8988T (cell line): Measurements from ENCODE around the gene TNIK.

Experiments used
- DNase-seq: peaks from one replicate; pipeline ENCODE4 v3.0.0; 2011

TNIK gene

DNA sequence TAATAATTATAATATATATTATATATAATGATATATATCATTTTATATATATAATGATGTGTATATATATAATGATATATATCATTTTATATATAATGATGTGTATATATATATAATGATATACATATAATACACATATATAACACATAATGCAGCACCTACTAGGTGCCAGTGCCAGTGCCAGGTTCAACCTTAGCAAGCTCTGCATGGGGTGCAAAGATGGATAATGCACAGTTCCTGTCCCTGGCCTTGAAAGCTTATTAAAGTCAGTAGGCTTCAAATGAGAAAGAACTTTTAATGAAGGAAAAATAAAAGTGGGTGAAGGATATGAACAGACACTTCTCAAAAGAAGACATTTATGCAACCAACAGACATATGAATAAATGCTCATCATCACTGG, 240.9 kb downstream of the TNIK start:
- no peak for DNase-seq

DNA sequence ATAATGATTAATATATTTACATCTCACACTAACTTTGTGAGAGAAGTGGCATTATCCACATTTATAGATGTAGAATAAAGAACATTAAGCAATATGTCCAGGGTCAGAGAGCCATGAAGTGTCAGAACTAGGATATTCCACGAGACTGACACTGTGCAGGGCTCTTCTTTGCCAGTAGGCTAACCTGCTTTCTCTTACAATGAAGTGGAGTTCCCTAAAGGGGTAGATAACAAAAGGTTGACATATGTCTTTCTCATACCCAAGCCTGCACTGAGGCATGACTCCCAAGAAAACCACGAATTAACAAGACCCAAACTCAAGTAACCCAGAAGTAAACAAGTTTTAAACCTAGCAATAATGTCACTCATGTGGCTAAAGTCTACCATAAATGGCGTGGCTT, 242.1 kb downstream of the TNIK start:
- DNase-seq: no peak

DNA sequence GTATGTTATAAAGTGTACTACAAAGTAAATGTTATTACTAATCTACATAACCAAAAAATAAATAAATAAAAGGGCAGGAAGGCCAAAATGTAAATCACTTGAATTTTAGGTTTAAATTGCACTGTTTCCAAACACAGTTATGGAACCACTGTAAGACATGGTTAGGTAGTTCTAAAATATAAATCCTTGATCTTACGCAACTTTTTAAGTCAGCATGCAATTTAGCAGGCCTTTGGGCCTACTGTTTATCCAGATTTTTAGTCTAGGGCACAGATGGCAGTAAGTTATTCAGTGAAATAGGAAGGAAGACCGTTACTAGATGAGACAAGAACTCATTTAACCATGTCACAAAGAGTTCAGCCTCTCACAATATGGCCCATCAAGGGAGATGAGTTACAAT, 246.3 kb downstream of the TNIK start:
- DNase-seq: no peak

DNA sequence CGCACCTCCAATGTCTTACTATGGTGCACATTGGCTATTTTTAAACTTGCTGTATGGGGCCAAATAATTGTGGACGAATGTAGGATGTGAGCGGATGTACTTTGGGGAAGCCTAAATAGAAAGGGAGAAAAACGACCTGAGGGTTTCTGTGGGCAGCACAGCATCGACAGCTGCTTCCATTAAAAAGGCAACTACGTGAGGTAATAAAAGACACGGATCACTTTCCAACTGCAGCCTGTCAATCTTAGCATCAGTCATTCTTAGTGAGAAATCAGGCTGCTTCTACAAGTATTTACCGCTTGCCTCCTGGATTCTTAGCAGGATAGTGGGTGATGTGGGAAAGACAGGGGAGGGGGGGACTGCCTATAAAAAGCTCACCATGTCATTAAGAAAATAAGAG, 247.0 kb downstream of the TNIK start:
- DNase-seq: no peak

DNA sequence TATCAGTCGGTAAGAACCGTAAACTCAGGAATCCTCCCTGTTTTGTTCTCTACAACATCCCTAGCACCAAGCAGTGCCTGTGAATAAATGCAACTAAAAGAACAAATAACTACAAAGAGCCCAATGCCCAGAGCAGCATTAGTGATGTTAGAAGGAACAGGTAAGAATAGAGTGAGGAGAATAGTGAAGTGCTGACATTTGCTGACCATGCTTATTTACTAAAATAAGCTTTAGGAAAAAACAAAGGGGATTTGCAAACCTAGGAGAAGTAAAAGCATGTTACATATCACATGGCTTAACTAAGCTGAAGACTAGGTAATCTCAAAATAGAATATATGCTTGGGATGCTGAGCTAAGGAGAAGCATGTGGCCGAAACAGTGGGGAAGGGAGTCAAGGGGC, 247.6 kb downstream of the TNIK start:
- DNase-seq: no peak

DNA sequence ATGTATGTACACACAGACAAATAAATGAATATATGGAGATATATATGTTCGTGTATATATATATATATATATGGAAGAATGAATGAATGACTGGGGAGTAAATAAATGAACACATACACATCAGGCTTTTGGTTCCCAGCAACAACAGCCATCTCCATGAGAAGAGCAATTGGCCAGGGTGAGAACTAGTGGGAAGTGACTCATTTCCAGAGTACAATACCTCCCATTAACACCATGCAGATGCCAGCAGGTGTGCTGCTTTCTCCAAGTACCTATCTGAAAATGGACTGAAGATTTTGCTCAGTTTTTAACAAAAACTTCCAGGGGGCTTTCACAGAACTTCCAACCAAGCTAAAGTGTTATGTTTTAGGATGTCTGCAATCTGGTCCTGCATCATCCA, 253.9 kb downstream of the TNIK start:
- DNase-seq: no peak

DNA sequence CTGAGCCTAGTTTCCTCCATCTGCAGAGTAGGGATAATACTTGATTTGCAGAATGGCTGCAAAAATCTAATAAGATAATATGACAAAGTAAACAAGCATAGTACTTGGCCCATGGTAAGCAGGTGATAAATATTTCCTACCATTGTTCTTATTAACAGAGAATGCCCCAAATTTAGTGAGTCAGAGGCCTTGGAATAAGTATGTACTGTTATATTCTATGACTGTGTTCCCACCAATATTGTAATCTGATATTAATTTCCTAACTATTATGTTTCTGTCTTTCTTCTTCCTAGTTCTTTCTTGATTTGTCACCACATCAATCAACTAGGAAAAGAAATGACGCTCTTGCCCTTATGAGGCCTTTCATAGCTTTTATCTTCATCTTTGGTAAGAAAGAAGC, 255.3 kb downstream of the TNIK start:
- DNase-seq: no peak

DNA sequence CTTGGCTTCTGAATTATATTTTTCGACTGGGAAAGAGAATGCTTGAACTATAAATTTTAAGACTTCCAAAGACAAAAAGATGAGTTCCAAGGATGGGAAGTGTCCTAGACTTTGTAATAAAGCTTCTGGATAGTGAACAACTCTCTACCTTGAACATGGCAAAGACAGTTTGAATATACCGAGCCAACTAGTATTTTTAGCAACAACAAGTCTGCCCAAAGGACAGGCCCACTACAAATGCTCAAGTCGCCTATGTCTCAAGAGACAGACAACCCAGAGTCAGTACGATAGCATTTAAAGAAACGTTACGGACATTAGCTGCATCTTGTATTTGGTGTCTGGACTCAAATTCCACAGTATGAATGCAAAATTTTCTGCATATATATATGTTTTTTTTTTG, 258.4 kb downstream of the TNIK start:
- no peak for DNase-seq

DNA sequence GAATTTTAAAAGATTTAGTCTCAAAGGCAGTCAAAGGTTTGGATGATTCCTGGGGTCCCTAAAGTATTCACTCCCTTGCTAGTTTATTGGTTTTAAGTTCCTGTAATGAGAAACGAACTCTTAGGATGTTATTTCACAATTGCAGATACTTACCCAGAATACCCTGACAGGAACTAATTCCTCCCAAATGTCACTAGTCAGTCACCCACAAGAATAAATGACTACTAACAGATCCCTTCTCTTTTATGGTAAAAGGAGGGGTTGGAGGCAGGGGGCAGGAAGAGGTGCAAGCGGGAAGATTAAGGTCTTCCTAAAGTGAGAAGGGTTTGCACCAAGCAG, 259.5 kb downstream of the TNIK start:
- no peak for DNase-seq

DNA sequence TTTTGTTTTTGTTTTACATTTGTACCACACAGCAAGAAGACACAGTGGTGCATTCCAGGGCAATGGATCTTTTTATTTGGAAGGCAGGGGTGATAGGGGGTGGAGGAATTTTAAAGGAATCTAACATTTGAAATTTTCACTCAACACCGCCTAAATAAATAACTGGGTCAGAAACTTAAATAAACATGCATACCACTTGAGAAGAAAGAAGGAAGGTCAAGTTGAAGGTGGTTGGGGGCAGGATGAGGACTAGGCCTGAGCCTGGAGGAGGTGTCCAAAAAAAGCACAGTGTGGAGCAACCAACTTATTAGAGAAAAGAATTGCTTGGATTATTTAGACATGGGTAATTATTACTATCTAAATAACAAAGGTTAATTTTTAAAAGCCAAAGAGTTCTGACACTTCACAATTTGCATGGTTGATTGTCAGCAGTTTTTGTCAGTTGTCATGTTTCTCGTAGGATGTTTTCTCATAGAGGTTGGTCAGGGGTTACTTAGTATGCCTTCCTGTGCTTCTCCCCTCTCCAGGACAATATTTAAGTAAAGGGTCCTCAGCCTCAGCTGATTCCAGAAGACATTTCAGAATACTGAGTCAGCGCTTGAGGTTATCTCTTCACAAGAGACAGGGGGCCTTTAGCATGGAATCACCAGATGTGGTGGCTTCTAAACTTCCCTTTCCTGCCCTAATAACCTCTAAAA, 260.0 kb downstream of the TNIK start:
- DNase-seq: no peak

DNA sequence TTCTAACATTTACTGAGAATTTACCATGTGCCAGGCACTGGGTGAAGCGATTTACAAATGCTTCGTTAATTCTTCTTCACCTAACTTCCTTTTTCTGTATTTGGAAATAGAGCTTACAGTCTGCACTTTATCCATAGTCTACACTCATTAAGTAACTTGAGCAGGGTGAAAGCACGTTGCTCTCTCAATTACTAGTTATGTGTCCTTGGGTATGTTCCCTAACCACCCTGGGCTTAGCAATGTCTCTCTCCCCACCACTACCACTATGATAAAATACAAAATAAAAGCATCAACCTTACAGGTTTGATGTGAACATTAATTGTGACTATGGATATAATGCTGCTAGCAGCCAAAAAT, 260.8 kb downstream of the TNIK start:
- DNase-seq: no peak

DNA sequence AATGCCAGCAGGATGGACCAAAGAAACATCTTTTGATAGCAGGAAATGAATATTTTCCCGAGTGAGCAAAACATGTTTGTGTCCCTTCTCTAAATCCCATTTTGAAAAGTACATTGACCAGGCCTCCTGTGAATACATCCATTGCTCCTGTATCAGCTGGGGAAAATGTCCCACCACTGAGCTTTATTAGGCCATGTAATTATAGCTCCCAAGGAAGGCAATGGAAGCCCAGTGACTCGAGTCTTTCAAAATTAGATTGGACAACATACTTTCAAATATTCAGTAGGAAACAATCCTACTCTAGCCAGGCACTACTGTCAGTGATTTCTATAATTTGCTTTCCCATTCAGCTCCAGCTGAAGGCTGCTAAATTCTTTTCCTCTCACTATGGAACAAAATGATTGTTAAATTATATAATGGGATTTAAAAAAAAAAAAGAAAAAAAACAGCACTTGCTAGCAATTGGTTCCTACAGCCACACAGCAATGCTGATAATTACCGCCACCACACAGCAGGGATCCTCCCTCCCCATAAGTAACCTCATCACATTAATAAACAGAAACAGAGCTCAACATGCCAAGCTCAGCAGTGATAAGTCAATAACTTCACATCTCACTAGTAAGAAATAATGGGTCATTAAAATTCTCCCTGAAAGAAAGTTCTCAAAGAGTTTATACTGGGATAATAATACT, 261.3 kb downstream of the TNIK start:
- no peak for DNase-seq

DNA sequence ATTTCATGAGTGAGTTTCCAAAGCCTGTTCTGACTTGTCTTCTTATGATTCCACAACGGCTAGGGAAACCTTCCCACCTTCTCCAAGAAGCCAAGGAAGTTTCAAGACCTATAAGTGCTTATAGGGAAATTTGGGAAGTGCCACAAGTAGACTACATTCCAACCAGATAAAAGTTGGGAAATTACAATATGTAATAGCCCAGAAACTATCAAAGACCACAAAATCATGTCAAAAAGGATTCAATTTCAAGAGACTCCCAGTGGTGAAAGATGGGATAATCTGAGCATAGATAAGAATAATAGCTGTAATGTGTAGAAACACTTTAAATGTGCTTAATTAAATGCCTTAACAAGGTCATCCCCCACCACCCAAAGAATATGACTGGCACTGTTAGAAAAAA, 264.5 kb downstream of the TNIK start:
- no peak for DNase-seq

DNA sequence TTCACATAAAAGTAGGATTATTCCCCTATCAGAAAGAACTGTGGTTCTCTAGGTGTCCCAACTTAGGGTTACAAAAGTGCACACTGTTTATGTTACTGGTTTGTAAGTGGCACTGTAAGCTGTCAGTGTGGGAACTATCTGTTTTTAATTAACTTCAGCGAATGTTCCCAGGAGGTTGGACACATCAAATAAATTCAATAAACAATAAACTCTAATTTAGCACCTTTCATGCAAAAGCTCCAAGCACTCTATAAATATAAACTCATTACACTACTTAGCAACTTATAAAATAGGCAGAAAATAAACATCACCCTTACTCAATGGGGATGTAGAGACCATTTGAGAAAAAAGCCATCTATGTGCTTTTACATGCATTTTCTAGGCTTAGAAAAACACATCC, 265.2 kb downstream of the TNIK start:
- no peak for DNase-seq

DNA sequence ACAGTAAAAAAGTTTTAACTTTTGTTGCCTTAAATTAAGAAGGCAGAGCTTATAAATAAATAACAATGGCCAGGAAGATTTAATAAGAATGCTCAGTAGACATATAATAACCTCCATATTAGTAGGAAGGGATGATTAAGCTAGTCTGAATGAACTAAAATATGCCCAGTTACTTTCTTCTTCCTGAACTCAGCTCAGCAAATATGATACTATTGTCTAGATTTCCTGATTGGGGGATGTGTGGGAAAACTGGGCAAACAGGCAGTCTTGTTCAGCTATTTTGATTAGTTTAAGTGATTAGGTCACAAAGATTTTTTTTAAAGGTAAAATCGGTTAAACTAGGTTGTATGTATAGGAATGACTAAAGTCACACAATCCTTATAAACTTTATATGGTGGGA, 266.5 kb downstream of the TNIK start:
- no peak for DNase-seq

DNA sequence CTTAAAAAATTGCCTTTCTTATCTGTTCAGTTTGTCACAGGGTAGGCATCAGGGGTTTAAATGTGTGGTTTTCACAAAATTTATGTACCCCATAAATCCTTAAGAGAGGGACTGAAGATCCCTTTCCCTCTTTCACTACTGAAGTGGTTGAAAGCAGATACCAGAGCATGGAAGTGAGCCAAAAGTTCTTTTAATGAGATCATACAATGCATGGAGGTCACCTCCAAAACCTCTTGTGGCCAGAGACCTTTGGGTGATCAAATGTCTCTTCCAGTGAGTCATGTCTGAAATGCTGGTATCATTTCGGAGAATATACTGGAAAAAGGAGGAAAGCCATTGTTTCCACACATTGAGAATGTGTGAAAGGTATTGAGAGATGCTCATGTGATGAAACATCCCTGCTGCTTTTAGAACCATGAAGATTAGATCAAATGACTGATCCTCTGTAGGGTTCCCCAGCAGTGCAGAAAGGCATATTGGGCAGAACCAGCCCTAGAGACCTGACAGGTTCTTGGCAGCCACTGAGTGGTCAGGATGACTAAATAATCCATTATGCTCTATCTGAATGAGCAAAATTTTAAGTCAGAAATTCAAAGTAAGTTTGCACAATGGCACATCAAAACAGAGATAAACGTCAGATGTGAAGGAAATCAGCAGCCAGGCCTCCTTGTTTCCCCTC, 267.9 kb downstream of the TNIK start:
- no peak for DNase-seq

DNA sequence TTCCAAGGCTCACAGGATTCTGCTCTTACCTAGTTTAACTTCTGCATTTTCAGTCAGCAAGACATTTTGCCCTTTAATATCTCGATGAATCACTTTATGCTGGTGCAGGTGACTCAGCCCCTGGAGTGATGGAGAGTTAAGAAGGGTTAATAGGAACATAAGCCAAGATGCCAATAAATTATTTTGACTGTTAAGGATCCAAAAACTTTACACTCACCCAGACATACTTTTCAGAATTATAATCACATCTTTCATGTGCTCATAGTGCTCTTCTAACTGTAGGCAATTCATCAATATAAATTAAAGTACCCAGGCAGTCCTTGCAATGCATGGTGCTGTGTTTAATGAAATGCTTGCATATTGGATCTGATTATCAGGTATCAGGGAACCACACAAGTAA, 269.5 kb downstream of the TNIK start:
- no peak for DNase-seq

DNA sequence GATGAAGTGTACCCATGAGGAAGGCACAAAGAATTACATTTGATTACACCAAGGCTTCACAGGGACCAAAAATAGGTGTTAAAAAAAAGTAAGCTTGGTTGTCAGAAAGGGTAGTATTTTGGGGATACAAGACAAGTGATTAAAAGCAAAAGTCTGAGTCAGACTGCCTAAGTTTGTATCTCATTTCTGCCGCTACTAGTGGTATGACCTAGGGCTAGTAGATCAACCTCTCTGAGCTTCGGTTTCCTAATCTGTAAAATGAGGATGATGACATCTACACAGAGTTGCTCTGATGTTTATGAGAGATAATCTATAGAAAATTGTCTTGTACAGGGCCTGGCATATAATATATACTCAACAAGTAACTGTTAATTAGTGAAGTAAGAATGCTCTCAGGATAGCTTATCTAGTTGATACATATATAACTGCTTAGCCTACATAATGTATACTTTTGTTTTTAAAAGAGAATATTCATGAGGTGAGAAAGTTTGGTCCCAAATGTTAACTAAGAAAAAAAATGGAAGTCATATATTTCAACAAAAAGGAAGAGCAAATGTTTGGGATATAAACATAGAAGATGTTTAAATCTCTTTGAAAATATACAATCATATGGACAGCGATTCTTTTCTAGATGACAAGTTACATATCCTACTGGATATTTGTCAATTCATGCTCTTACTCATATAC, 270.7 kb downstream of the TNIK start:
- no peak for DNase-seq

DNA sequence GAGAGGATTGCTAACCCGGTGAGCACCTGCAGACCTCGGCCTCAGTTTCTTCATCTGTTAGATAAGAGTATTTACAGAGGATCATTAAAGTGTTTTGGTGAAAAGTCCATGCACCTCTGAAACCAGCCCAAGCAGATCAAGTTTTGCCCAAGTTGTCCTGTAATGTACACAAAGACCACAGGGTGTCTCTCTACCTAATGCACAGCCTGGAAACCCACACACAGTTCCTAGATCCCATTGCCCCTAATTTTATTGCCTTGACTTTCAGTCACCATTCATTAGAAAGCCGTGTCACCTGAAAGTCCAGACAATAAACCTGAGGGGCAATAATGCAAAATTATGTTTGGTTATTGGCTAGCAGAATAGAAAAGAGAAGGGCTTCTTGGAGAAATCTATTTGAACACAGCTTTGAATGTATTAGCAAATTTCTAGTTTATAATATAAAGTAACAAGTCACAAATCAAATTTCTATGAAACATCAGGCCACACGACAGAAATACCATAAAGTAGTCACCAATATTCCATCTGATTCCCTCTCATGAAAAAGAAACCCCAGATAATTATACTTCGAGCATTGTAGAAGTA, 272.4 kb downstream of the TNIK start:
- DNase-seq: no peak

DNA sequence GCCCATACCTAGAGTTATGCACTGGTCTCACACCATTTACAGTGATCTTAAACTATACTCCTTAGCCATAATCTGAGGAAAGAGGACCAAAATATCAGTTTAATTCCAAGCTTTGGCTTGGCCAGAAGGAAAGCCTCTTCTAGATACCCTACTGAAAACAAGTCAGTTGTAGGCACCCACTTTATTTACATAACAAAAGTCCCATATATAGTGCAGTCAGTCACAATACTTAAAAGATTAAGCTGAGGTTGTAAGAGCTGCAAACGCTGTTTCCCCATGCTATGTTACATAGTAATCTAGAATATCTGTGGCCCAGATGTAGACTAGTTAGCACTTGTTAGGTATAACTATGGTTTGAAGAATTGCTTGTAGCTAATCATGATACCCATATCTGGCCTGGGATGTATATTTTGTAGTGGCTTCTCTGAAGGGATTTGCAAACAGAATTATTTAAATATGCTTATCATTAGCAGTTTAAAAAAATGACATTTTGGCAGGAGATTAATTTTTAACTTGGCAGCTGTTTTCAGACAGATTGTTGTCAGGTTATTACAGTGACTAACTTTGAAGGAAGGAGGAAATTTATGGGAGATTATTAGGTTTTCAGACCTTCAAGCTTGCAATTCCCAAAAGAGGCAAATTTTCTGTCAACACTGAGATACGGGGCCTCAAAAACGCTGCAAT, 273.2 kb downstream of the TNIK start:
- no peak for DNase-seq

DNA sequence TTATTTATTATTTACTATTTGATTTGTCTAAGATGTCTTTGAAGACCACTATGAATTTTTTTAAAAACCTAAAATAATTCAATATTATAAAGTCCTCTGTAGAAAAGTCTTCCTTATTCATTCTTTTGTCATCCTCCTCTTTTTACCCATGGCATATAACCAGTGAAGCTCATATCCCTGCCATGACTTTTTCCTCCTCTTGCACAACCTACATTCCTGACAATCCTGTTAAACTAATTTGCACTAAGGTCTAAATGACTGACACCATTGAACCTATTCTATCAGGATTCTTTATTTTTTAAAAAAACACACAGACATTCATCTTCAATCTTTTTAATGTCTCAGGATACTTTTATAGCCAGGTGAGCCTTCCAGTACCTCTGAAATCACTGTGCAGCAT, 273.8 kb downstream of the TNIK start:
- DNase-seq: no peak

DNA sequence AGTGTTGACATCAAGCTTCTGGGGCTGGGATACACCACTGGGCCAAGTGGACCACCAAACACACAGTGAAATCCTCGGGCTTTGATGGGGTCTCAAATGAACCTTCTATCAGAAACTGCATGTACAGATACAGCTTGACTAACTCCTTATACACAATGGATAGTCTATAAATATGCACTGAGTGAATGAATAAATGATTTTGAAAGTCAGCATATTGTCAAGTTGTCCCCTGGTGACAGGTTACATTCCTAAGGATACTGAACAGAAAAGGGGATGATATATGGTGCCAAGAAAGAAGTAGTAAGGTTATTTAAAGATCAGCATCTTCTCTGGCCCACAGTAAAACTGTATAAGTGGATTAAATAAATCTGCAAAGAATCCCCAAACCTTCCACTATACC, 274.2 kb downstream of the TNIK start:
- DNase-seq: no peak

DNA sequence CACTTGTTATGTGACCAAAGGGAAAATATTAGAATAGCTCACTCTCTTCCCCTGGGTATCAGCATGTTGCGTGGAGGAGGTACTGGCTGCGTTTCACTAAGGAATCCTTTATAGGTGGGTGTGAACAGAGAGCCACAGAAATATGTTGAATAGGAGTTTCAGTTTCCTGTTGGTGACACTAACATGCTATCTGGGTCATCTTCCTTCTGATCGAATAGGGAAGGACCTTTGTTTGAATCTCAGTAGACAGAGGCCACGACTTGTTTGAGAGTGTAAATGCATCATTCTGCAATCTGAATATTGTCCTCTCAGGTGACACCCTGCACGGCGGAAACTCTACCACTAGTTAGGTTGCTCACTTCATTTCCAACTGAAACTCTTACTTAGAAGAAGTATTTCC, 275.8 kb downstream of the TNIK start:
- DNase-seq: no peak
